ENCODE measurements around the gene FARP2.
"Not testable (repeated sequence)": the region's sequence is repeated elsewhere in the genome, so short reads cannot be mapped to it uniquely, and the experiment has no call there.

The FARP2 gene

GRCh38 chr2:241517297-241517696, 161.2 kb downstream of the FARP2 start:
- Histone ChIP-seq H3K36me3 (ENCODE audit: insufficient read depth, low read length) (peaks cover 2% of the 10 kb centered on the region), H3K9me3 (replicated peaks; ENCODE audit: low read length) (no peaks in the 10 kb centered on the region), H3K9ac (ENCODE audit: low read depth, low read length) (no peak overlapping the region), H3K4me1 (ENCODE audit: control insufficient read depth, insufficient read depth, low read length) (peaks cover 7% of the 10 kb centered on the region), H3K27me3 (ENCODE audit: control insufficient read depth, insufficient read depth, low read length) (peaks cover 7% of the 10 kb centered on the region), H3K4me2 (ENCODE audit: low read length) (no peak overlapping the region), H3K4me3 (ENCODE audit: low read length) (no peak overlapping the region)

GRCh38 chr2:241519669-241520068, 163.6 kb downstream of the FARP2 start:
- no peak overlapping the region for H3K4me3 ChIP-seq (ENCODE audit: low read length)
- no peaks in the 10 kb centered on the region for H3K36me3 ChIP-seq (ENCODE audit: insufficient read depth, low read length)
- H3K9me3 ChIP-seq (replicated peaks; ENCODE audit: low read length): no peaks in the 10 kb centered on the region
- peaks cover 4% of the 10 kb centered on the region for H3K4me1 ChIP-seq (ENCODE audit: control insufficient read depth, insufficient read depth, low read length)
- peaks cover 7% of the 10 kb centered on the region for H3K27me3 ChIP-seq (ENCODE audit: control insufficient read depth, insufficient read depth, low read length)
- H3K9ac ChIP-seq (ENCODE audit: low read depth, low read length): no peak overlapping the region
- H3K4me2 ChIP-seq (ENCODE audit: low read length): no peak overlapping the region

GRCh38 chr2:241522477-241522876, 166.4 kb downstream of the FARP2 start:
- H3K27me3 ChIP-seq (ENCODE audit: control insufficient read depth, insufficient read depth, low read length): peaks cover 7% of the 10 kb centered on the region
- H3K4me2 ChIP-seq (ENCODE audit: low read length): no peak overlapping the region
- no peaks in the 10 kb centered on the region for H3K4me1 ChIP-seq (ENCODE audit: control insufficient read depth, insufficient read depth, low read length)
- no peak overlapping the region for H3K9ac ChIP-seq (ENCODE audit: low read depth, low read length)
- no peaks in the 10 kb centered on the region for H3K36me3 ChIP-seq (ENCODE audit: insufficient read depth, low read length)
- no peak overlapping the region for H3K4me3 ChIP-seq (ENCODE audit: low read length)
- H3K9me3 ChIP-seq (replicated peaks; ENCODE audit: low read length): no peaks in the 10 kb centered on the region

- H3K36me3 ChIP-seq (ENCODE audit: insufficient read depth, low read length); H3K4me3 ChIP-seq (ENCODE audit: low read length); H3K4me2 ChIP-seq (ENCODE audit: low read length); H3K27me3 ChIP-seq (ENCODE audit: control insufficient read depth, insufficient read depth, low read length); H3K4me1 ChIP-seq (ENCODE audit: control insufficient read depth, insufficient read depth, low read length); H3K9ac ChIP-seq (ENCODE audit: low read depth, low read length); H3K9me3 ChIP-seq (replicated peaks; ENCODE audit: low read length): not testable (repeated sequence)
Observed at GRCh38 chr2:241525818-241526780, 170.0 kb downstream of the FARP2 start.

GRCh38 chr2:241530571-241530970, 174.5 kb downstream of the FARP2 start:
- peaks cover 23% of the 10 kb centered on the region for H3K27me3 ChIP-seq (ENCODE audit: control insufficient read depth, insufficient read depth, low read length)
- H3K4me3 ChIP-seq (ENCODE audit: low read length): no peak overlapping the region
- H3K9me3 ChIP-seq (replicated peaks; ENCODE audit: low read length): no peaks in the 10 kb centered on the region
- H3K36me3 ChIP-seq (ENCODE audit: insufficient read depth, low read length): no peaks in the 10 kb centered on the region
- no peak overlapping the region for H3K4me2 ChIP-seq (ENCODE audit: low read length)
- H3K9ac ChIP-seq (ENCODE audit: low read depth, low read length): no peak overlapping the region
- H3K4me1 ChIP-seq (ENCODE audit: control insufficient read depth, insufficient read depth, low read length): no peaks in the 10 kb centered on the region

GRCh38 chr2:241531161-241531722, 175.2 kb downstream of the FARP2 start:
- no peaks in the 10 kb centered on the region for H3K9me3 ChIP-seq (replicated peaks; ENCODE audit: low read length)
- no peak overlapping the region for H3K4me2 ChIP-seq (ENCODE audit: low read length)
- no peak overlapping the region for H3K4me3 ChIP-seq (ENCODE audit: low read length)
- no peak overlapping the region for H3K9ac ChIP-seq (ENCODE audit: low read depth, low read length)
- H3K4me1 ChIP-seq (ENCODE audit: control insufficient read depth, insufficient read depth, low read length): no peaks in the 10 kb centered on the region
- H3K36me3 ChIP-seq (ENCODE audit: insufficient read depth, low read length): no peaks in the 10 kb centered on the region
- peaks cover 23% of the 10 kb centered on the region for H3K27me3 ChIP-seq (ENCODE audit: control insufficient read depth, insufficient read depth, low read length)

GRCh38 chr2:241532168-241532567, 176.1 kb downstream of the FARP2 start:
- Histone ChIP-seq H3K4me1 (ENCODE audit: control insufficient read depth, insufficient read depth, low read length) (no peaks in the 10 kb centered on the region), H3K9me3 (replicated peaks; ENCODE audit: low read length) (no peaks in the 10 kb centered on the region), H3K9ac (ENCODE audit: low read depth, low read length) (no peak overlapping the region), H3K4me3 (ENCODE audit: low read length) (no peak overlapping the region), H3K4me2 (ENCODE audit: low read length) (no peak overlapping the region), H3K27me3 (ENCODE audit: control insufficient read depth, insufficient read depth, low read length) (peaks cover 23% of the 10 kb centered on the region), H3K36me3 (ENCODE audit: insufficient read depth, low read length) (no peaks in the 10 kb centered on the region)

GRCh38 chr2:241532733-241533601, 176.9 kb downstream of the FARP2 start:
- Histone ChIP-seq H3K9me3 (replicated peaks; ENCODE audit: low read length) (no peaks in the 10 kb centered on the region), H3K9ac (ENCODE audit: low read depth, low read length) (no peak overlapping the region), H3K4me2 (ENCODE audit: low read length) (no peak overlapping the region), H3K36me3 (ENCODE audit: insufficient read depth, low read length) (no peaks in the 10 kb centered on the region), H3K4me1 (ENCODE audit: control insufficient read depth, insufficient read depth, low read length) (no peaks in the 10 kb centered on the region), H3K4me3 (ENCODE audit: low read length) (no peak overlapping the region), H3K27me3 (ENCODE audit: control insufficient read depth, insufficient read depth, low read length) (peaks cover 23% of the 10 kb centered on the region)

- Histone ChIP-seq H3K9ac (ENCODE audit: low read depth, low read length) (no peak overlapping the region), H3K4me2 (ENCODE audit: low read length) (no peak overlapping the region), H3K27me3 (ENCODE audit: control insufficient read depth, insufficient read depth, low read length) (peaks cover 23% of the 10 kb centered on the region), H3K36me3 (ENCODE audit: insufficient read depth, low read length) (no peaks in the 10 kb centered on the region), H3K4me1 (ENCODE audit: control insufficient read depth, insufficient read depth, low read length) (no peaks in the 10 kb centered on the region), H3K9me3 (replicated peaks; ENCODE audit: low read length) (no peaks in the 10 kb centered on the region), H3K4me3 (ENCODE audit: low read length) (no peak overlapping the region)
Observed at GRCh38 chr2:241534293-241534692, 178.2 kb downstream of the FARP2 start.

- H3K4me2 ChIP-seq (ENCODE audit: low read length): no peak overlapping the region
- no peak overlapping the region for H3K4me3 ChIP-seq (ENCODE audit: low read length)
- H3K9ac ChIP-seq (ENCODE audit: low read depth, low read length): no peak overlapping the region
- no peaks in the 10 kb centered on the region for H3K36me3 ChIP-seq (ENCODE audit: insufficient read depth, low read length)
- peaks cover 23% of the 10 kb centered on the region for H3K27me3 ChIP-seq (ENCODE audit: control insufficient read depth, insufficient read depth, low read length)
- H3K9me3 ChIP-seq (replicated peaks; ENCODE audit: low read length): no peaks in the 10 kb centered on the region
- no peaks in the 10 kb centered on the region for H3K4me1 ChIP-seq (ENCODE audit: control insufficient read depth, insufficient read depth, low read length)
Observed at GRCh38 chr2:241534701-241535375, 178.8 kb downstream of the FARP2 start.

All from skeletal muscle satellite cell (primary cell).